Measurements from ENCODE around the gene INTS2.

DNA sequence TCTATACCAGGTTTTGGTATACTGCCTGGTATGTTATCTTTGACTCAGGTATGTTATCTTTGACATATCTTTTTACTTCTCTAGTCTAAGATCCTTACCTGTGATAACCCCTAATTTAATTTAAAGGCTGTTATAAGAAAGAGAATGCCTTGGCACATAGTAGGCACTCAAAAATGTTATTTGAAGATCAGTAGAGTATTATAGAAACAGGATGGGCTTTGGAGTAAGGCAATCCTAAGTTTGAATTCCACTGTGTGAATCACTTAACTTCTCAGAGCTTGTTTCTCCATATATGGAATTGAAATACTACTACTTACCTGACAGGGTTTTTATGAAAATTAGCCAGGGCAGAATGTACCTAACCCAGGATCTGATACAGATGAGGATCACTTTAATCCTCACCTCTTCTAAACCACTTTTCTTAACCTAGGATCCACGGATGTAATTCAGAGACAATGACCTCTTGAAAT, 65.6 kb downstream of the INTS2 start:
- TF ChIP-seq, protein P1, sequence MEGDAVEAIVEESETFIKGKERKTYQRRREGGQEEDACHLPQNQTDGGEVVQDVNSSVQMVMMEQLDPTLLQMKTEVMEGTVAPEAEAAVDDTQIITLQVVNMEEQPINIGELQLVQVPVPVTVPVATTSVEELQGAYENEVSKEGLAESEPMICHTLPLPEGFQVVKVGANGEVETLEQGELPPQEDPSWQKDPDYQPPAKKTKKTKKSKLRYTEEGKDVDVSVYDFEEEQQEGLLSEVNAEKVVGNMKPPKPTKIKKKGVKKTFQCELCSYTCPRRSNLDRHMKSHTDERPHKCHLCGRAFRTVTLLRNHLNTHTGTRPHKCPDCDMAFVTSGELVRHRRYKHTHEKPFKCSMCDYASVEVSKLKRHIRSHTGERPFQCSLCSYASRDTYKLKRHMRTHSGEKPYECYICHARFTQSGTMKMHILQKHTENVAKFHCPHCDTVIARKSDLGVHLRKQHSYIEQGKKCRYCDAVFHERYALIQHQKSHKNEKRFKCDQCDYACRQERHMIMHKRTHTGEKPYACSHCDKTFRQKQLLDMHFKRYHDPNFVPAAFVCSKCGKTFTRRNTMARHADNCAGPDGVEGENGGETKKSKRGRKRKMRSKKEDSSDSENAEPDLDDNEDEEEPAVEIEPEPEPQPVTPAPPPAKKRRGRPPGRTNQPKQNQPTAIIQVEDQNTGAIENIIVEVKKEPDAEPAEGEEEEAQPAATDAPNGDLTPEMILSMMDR (IDR thresholded peaks at IDR 0.05), result no peak
- no peak for TF ChIP-seq POLR2A (IDR thresholded peaks at IDR 0.05)

Data from right lobe of liver (tissue), 4 donors.